GM21367 (cell line): Measurements from ENCODE around the gene ZC3HAV1.
"Not testable (repeated sequence)": the region's sequence is repeated elsewhere in the genome, so short reads cannot be mapped to it uniquely, and the experiment has no call there.

Experiments used
- ATAC-seq: cut with Tn5 transposase; IDR thresholded peaks from one replicate; pipeline ENCODE4 v1.9.1; 2021; ENCODE audit not compliant: unreplicated experiment

The ZC3HAV1 gene

DNA sequence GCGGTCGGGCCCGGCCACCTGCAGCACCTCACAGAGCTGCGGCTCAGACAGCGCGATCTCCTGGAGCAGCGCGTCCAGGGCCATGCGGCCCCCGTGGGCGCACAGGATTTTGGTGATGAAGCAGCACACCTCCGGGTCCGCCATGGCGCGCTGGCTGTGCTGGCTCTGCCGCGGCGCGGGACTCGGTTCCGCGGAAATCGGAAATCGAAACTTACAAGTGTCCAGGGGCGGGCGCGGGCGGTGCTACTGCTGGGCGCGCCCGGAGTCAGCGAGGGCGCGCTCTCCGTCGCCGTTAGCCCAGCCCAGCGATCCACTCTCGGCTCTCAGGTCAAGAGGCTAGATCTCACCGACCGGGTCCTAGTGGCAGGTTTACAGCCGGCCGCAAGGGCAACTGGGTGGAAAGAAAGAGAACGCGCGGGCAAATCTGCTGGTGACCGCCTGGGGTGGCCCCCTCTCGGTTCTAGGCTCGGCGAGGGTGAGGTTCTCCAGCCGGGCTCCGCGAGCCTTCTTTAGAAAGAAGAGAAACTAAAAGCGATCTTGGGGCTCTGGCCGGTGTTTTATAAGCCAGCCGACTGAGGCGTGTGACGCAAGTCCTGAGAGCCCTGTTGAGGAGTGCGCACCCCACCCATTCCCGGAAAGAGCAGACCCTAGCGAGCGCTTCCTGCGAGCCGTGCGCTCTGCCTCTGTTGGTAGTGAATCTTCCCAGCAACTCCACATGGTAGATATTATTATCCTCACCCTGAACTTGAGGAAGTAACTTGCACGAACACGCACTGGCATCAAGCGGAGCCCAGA is at the start of gene ZC3HAV1:
ZC3HAV1 (minus strand) TSS at position 533 of the 795 bp plus-strand sequence; CDS start at position 144, 389 bp downstream.
- peak; percentile 65 for ATAC-seq

DNA sequence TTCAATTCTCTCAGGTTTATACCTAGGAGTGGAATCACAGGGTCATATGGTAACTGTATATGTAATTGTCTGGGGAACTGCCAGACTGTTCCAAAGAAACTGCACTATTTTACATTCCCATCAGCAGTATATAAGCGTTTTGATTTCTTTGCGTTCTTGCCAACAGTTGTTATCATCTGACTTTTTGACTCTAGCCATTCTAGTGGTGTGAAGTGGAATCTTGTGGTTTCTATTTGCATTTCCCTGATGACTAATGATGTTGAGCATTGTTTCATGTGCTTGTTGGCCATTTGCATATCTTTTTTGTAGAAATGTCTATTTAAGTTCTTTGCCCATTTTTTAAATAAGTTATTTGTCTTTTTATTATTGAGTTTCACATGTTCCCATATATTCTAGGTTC is 44.3 kb upstream of the ZC3HAV1 start:
- ATAC-seq: no peak

DNA sequence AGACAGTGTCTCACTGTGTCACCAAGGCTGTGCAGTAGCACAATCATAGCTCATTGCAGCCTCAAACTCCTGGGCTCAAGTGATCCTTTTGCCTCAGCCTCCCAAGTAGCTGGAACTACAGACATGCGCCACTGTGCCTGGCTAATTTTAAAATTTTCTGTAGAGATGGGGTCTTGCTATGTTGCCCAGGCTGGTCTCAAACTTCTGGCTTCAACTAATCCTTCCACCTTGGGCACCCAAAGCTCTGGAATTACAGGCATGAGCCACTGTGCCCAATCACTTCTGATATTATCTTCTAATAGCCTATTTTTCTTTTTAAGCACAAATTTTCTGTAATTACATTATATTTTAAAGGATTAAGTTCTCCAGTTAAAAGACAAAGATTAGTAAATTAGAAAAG is 42.6 kb upstream of the ZC3HAV1 start:
- no peak for ATAC-seq

DNA sequence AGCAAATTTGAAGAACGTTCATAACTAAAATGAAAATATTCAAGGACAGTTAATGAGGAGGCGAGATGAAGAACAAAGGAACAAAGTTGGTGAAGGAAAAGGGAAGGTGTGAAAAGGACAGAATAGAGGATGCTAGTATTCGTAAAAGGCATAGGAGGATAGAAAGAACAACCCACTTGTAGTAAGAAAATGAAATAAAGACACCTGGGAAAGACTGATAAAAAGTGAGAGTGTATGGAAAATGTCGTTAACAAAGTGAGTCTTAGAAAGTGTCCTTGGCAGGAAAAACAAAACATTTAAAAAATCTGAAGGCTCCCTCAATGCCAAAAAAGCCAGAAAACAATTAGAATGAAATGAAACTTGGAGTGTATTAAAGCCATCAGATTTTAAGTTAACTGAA is 29.6 kb upstream of the ZC3HAV1 start:
- ATAC-seq: no peak

DNA sequence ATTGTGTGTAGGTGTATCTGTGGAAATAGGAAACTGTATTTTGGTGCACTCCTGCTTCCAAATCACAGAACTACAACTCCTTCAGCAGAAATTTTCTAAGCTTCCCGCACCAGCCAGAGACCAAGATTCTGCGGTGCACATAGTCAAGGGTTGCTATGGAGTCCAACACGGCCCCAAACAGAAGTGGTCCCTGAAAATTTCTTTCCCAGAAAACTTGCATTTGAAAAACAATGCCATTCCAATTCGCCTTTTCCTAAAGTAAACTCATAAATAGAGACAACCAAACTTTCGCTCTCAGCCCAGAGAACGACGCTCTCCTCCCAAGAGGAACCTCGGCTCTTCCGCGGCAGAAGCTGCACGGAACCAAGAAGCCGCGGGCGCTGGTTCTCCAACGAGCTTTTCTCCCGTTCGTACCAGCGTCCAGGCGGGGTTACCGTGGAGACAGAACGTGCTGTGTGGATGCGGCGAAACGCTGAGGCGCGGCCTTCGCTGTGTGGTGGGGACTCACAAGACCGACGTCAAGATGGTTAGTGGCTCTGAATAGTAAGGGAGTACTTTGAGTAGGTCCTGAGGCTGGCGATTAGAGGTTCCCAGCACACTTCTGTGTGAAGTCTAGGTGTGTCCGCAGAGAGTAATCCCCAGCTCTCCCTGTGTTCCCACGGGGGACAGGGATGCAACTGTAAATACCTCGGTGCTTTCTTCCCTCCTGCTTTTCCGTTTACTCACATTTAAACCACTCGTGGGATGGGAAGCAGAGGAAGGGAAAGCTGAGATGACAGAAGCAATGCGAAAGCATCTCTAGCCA is 24.0 kb upstream of the ZC3HAV1 start:
- ATAC-seq: peak; percentile 98

DNA sequence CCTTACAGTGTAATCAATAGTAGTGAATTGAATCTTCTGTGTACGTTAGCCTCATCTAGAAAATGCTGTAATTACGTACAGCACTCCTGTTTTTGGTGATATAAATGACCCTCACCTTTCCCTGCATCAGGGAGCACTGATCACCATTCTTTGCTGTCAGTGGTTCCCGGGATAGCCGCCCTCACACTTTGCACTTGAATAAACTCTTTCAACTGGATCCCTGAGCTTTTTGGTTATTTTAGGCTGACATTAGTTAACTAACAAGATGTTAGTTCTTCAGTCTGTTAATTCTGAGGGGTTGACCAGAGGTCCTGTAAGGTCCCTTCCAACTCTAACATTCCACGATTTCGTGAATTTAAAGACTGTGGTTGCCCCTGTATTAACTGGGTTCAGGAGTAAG is 23.4 kb upstream of the ZC3HAV1 start:
- no peak for ATAC-seq

DNA sequence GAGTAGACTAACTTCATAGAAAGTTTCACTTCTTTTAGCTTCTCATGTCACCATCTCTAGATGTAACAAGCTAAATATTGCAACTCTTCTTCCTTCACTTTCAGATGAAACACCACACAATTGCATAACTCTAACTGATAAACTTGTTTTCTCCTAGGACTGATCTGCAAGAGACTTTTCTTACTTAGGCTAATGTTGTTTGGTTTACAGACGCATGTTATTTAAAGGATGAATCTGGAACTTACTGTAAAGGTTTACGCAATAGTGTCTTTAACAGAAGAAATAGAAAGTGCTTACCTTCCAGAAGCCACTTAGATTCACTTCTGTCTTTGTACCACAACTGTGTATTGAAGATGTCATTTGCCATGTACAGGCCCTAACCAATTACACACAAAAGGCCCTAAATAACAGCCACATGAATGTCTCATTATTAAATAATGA is 22.1 kb upstream of the ZC3HAV1 start:
- no peak for ATAC-seq

DNA sequence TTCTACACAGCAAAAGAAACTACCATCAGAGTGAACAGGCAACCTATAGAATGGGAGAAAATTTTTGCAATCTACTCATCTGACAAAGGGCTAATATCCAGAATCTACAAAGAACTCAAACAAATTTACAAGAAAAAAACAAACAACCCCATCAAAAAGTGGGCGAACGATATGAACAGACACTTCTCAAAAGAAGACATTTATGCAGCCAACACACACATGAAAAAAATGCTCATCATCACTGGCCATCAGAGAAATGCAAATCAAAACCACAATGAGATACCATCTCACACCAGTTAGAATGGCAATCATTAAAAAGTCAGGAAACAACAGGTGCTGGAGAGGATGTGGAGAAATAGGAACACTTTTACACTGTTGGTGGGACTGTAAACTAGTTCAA is 20.3 kb upstream of the ZC3HAV1 start:
- not testable (repeated sequence) for ATAC-seq

DNA sequence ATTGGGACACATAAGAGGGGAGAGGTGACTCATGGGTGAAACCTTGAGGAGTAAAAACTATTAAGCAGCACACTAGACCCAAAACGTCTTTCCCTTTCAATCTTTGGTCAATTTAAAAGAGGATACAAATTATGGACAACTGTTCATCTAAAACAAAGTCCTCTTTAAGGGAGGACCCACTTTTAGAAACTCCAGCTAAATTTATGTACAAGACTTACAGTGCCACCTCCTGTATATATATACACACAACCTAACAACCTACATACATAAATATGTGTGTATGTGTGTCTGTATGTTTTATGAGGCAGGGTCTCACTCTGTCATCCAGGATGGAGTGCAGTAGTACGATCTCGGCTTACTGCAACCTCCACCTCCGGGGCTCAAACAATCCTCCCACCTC is 18.1 kb upstream of the ZC3HAV1 start:
- no peak for ATAC-seq

DNA sequence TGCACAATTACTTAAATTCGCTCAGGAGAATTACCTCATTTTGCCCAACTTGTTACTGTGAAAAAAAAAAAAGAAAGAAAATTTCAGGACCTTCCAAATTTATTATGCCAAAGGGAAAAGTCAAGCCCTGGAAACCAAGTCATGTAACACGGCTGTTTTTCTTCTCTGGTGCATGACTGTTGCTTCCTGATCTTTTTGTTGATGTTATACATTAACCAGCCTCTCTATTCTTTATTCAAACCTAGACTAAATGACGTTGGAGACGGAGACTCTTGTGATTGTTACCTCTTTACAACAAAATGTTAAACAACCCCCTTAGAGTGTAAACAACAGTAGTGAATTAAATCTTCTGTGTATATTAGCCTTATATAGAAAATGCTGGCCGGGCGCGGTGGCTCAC is 16.1 kb upstream of the ZC3HAV1 start:
- no peak for ATAC-seq

DNA sequence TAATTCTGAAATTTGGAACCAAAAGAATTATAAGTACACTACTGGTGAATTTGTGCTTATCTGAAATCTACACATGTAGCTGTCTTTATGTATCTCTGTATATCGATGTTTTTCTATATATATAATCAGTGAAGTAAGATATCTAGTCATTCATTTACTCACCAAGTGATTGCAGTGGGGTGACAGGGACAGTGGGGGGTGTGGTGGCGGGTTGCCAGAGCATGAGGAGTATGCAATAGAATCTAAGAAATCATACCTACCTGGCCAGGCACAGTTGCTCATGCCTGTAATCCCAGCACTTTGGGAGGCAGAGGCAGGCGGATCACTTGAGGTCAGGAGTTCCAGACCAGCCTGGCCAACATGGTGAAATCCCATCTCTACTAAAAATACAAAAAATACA is 15.5 kb upstream of the ZC3HAV1 start:
- ATAC-seq: not testable (repeated sequence)

DNA sequence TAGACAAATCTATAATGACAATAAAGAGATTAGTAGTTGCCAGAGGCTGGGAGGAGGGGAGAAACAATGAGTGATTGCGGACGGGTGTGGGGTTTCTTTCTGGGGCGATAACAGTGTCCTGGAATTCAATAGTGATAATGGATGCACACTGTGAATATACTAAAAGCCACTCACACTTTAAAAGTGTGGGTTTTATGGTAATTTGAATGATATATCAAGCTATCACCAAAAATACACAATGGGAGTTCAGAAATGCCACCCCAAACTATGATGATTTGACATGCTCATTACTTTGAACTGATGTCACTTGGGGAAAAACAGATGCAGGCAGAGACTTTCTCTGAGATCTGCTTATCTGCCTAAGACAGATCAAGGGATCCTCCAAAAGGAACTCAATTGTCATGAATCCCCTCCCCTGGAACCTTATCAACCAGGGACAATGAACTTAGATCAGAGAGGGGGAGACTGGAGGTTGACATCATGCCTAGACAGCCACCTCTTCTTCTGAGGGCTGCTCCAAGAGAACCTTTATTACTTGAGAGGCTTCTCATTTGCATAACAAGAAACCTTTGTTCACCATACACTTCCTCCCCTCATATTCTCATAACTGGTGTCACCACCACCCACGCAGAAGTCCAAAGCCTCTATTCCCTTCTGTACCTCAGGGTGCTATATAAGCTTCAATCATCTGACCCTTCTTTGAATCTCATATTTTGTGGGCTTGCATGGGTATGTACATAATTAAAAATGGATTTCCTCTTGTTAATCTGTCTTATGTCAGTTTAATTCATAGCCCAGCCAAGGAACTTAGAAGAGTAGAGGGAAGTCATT is 14.8 kb upstream of the ZC3HAV1 start:
- peak; percentile 67 for ATAC-seq

DNA sequence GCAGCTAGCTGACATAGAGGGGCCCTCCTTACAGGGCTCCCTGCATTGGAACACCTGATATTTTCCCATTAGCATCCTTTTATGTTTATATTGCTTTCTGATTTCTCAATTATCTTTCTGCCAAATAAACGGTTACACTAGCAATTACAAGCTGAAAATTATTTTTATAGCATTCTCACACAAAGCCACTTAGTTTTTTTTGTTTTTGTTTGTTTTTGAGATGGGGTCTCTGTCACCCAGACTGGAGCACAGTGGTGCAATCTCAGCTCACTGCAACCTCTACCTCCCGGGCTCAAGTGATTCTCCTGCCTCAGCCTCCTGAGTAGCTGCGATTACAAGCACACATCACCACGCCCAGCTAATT is 9.9 kb upstream of the ZC3HAV1 start:
- no peak for ATAC-seq

DNA sequence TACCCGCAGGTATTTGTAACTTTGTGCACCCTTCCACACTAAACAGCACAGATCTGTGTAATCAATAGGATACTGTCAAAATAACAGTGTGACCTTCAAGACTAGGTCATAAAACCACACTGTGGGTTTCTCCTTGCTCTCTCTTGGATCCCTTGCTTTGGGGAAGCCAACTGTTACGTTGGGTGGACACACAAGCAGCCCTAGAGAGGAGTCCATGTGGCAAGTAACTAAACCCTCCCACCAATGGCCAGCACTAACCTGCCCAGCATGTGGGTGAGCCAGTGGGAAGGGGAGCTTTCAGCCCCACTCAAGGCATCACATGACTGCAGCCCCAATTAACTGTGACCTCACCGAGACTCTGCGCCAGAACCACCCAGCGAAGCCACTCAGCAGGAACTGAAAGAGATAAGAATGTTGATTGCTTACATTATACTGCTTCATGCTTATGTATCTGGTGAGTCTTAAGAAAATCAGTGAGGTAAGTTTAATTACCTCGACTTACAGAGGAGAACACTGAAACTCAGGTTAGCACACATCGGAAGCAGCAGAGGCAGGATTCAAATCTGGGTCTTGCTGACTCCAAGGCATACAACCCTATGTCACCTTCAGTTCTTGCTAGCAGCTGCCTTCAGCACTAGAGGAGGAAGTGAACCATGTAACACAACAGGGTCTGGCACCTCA is 9.4 kb upstream of the ZC3HAV1 start:
- ATAC-seq: peak; percentile 83

DNA sequence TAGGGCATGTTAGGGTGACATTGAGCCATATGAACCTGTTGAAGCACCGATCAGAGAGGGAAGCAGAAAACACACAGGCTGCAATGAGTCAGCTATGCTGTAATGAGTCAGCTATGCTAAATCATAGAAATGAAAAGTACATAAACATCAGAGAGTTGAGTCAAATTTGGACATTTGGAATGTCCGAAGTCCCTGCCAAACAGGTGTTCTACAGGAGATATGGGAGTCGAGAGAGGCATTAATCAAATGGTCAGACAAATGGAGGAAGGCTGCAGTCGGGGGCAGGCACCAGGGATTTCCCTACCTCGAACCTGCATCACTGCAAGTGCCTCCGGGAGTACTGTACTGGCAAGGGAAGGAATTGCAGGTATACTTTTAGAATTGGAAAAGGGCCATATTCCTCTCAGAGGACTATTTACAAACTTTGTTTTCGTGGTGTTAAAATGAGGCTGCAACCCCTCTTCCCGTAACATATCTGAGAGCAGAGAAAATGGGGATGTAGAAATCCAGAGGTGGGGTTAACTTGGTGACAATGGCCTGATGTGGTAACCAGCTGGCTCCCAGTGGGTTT is 8.8 kb upstream of the ZC3HAV1 start:
- ATAC-seq: peak; percentile 57

DNA sequence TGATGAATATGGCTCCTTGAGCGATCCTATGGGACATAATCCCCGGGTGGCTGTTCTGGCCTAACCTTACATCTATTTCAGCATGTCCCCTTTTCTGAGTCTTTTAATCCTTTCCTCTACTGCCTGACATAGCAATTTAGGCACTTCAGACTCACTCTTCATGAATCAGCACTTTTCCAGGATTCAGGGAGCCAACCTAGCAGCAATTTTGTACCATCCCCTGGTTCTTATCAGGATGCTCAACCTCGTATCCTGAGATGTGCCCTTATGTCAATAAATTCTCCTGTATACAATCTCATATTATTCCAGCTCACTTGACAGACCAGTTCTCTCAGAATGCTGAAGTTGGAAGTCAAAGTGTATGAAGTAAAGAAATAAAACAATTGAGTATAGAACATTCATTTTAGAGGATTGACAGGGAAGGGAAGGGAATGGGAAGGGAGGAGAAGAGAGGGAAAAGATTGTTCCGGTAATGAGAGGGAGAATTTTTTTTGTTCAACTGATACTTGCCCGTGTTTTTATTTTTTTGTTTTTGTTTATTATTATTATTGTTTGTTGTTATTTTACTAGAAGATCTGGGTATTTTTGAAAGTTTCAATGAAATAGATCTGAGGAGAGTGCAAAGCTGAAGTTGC is 8.2 kb upstream of the ZC3HAV1 start:
- ATAC-seq: no peak

DNA sequence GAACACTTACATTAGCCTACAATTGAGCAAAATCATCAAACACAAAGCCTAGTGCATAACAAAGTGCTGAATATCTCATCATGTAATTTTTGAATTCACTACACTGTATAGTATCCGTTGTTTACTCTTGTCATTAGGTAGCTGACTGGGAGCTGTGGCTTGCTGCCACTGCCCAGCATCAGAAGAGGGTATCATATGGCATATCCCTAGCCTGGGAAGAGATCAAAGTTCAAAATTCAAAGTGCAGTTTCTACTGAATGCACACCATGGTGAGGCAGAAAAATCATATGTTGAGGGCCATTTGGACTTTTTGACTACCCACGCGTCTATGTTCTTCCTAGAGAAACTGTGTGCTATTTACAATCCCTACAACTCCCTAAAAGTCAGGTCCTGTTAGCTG is 7.5 kb upstream of the ZC3HAV1 start:
- ATAC-seq: no peak

DNA sequence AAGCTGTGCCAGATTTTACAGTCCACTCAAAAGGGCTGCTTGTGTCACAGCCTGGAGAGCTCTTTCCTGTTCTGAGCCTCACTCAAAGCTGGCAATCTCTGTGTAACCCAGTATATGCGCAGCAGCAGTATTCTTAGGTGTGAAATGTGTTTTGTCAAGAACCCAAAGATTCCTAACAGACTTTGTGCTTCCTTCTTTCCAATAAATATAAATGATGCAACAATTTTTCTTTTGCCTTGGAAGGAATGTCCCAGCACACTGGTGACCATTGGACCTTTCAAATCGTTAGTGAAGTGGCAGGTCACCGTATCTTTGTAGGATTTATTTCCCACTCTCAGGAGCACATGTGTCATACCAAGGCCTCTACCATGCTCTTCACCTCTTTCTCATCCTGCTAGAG is 5.6 kb upstream of the ZC3HAV1 start:
- ATAC-seq: no peak

DNA sequence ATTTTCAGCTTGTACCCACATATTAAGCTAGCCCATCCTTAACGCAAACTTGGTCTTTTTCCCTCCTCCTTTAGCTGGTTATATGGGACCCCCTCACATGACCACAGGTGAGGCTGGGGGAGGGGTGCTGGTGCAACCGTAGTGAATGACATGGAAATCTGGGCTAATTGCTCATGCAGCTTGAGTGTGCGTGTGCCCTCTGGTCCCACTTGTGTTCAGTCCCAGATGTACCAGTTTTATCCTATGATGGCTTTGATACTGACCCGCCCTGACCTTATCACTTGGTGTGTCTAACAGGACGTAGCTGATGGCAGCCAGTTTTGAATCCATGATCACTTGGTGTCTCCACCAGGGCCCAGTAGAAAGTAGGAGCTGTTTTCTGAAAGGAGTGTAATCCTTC is 5.1 kb upstream of the ZC3HAV1 start:
- ATAC-seq: no peak

DNA sequence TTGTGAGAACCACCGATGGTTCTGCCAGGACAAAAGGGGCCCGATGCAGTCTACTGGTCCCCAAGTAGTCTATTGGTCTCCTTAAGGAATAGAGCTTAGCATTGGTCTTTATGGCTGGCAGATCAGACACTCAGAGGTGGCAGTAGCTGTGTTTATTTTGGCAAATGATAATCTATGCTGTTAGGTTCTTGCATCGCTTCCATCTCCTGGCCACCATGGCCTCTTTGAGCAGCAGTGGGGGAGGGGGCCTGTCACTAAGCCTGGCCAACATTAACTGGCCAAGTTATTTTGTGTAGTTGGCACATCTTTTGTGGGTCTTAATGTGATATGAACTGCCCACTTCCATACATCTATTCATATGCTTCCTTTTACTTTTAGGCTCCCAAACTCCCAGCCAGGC is 4.5 kb upstream of the ZC3HAV1 start:
- no peak for ATAC-seq
